Progenitor cell of endocrine pancreas (in vitro differentiated cells): ENCODE measurements around the gene LCMT1. TPM values are rescaled to one million over a fixed set of nuclear protein-coding genes. Genes with fewer than 3 reads are reported as not detected.
"Not testable (repeated sequence)": the region's sequence is repeated elsewhere in the genome, so short reads cannot be mapped to it uniquely, and the experiment has no call there.

Source experiments
- DNase-seq: peaks from one replicate; pipeline ENCODE4 v3.0.0; 2021; ENCODE audit warnings: low spot score; ENCODE audit not compliant: unreplicated experiment
- H3K27ac Mint-ChIP-seq: 2 replicates; pipeline ENCODE4 v1.8.0; 2021; ENCODE audit warnings: mild to moderate bottlenecking, moderate library complexity, mixed read lengths
- H3K27me3 Mint-ChIP-seq: 2 replicates; pipeline ENCODE4 v1.8.0; 2021; ENCODE audit warnings: mixed read lengths
- H3K36me3 Mint-ChIP-seq: 2 replicates; pipeline ENCODE4 v1.8.0; 2022; ENCODE audit warnings: mixed read lengths; ENCODE audit not compliant: insufficient read depth
- H3K4me1 Mint-ChIP-seq: 2 replicates; pipeline ENCODE4 v1.8.0; 2021; ENCODE audit warnings: low read depth, mixed read lengths
- H3K4me3 Mint-ChIP-seq: 2 replicates; pipeline ENCODE4 v1.8.0; 2021; ENCODE audit warnings: low read depth, mild to moderate bottlenecking, moderate library complexity, mixed read lengths
- H3K9me3 Mint-ChIP-seq: 2 replicates; pipeline ENCODE4 v1.8.0; 2021; ENCODE audit warnings: low read depth, mixed read lengths
- long read RNA-seq: library from polyadenylated mRNA; unstranded; transcript quantifications from one replicate; pipeline ENCODE4 v2.0.0, GENCODE V29; 2020
- total RNA-seq: library from RNA; stranded (reverse); gene quantifications from 2 replicates; pipeline ENCODE4 v1.2.1, GENCODE V29; 2021
- TF ChIP-seq, protein P1 (sequence below): fragments of 200-600 bp; sonication (generic); IDR thresholded peaks from one replicate; pipeline ENCODE4 v1.5.0; 2021; ENCODE audit warnings: antibody characterized with exemption, mild to moderate bottlenecking; ENCODE audit not compliant: unreplicated experiment

LCMT1 gene
- 71.8 and 74.7 TPM in 2 replicates for total RNA-seq
- long read RNA-seq, transcript LCMT1-201 (12 exons, 1,529 nt), result minor isoform, 28 of 175 reads
- long read RNA-seq, transcript LCMT1-203 (11 exons, 1,368 nt), result major isoform, 124 of 175 reads
- long read RNA-seq, partial matches to known transcripts, result 1 of 175 reads
- long read RNA-seq, other reads (novel, unspliced or antisense), result 19 of 175 reads

DNA sequence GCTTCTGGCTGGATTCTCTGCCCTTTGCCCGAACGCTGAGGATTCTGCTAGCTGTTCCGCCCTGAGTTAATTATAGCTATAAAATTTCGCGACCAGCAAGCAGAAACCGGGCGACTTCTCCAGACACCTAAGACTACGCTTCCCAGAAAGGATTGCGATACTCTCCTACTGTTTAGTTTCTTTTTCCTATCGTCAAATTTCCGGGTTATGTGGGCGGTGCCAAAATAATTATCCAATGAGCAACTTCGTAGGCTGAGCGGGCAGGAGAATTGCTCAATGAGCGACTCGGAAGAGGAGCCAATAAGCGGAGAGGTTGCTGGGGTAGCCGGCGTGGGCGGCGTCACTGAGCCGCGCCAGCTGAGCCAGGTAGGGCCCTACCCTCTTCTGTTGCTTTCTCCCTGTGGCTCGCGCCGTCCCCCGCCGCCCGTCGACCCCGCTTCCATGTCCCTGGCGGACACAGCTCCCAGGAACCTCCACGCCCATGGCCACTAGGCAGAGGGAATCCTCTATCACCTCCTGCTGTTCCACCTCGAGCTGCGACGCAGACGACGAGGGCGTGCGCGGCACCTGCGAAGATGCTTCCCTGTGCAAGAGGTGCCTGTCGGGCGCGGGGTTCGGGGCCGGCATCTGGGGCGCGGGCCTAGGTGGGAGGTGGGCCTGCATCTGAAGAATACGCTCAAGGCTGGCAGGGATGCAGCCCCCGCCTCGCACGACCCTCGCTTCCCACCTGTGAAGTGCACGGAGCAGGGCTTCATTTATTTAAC lies at the start of gene LCMT1:
Gene LCMT1, plus strand, starts transcription at position 340 of the 764 bp plus-strand sequence. Its CDS starts 142 bp downstream, at position 482.
- H3K4me3 Mint-ChIP-seq, result peak within 1 kb of the TSS; percentile 92

DNA sequence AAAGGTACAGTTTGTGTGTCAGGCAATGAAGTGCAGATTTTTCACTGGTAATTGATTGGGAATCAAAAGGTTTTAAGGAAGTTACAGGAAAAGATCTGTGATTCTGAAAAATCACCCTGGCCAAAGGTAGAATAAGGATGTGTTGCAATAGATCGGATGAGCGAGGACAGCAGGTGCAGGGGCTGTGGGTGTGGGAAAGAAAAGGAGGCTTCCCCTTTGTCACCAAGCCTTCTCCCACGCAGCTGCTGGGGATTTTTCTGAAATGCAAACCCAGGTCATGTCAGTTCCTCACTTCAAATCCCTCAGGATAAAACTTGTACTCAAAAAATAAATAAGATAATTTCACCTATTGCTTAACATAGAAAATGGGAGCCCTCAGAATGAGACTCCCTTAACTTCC lies 48.4 kb upstream of the LCMT1 start:
- H3K27ac Mint-ChIP-seq, result no peak overlapping the region
- H3K36me3 Mint-ChIP-seq, result no peaks in the 10 kb centered on the region
- no peak for DNase-seq
- H3K27me3 Mint-ChIP-seq, result no peaks in the 10 kb centered on the region
- no peaks in the 10 kb centered on the region for H3K9me3 Mint-ChIP-seq
- TF ChIP-seq, protein P1, sequence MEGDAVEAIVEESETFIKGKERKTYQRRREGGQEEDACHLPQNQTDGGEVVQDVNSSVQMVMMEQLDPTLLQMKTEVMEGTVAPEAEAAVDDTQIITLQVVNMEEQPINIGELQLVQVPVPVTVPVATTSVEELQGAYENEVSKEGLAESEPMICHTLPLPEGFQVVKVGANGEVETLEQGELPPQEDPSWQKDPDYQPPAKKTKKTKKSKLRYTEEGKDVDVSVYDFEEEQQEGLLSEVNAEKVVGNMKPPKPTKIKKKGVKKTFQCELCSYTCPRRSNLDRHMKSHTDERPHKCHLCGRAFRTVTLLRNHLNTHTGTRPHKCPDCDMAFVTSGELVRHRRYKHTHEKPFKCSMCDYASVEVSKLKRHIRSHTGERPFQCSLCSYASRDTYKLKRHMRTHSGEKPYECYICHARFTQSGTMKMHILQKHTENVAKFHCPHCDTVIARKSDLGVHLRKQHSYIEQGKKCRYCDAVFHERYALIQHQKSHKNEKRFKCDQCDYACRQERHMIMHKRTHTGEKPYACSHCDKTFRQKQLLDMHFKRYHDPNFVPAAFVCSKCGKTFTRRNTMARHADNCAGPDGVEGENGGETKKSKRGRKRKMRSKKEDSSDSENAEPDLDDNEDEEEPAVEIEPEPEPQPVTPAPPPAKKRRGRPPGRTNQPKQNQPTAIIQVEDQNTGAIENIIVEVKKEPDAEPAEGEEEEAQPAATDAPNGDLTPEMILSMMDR, result no peak
- peaks cover 8% of the 10 kb centered on the region for H3K4me1 Mint-ChIP-seq
- no peak overlapping the region for H3K4me3 Mint-ChIP-seq

More for the DNA sequence above, at the start of gene LCMT1:
- peaks cover 2% of the 10 kb centered on the region for H3K27me3 Mint-ChIP-seq
- no peaks in the 10 kb centered on the region for H3K9me3 Mint-ChIP-seq
- H3K27ac Mint-ChIP-seq, result peak within 1 kb of the TSS; percentile 97
- peak; percentile 77 for DNase-seq
- TF ChIP-seq, protein P1, result no peak
- peaks cover 6% of the 10 kb centered on the region for H3K36me3 Mint-ChIP-seq
- H3K4me1 Mint-ChIP-seq, result peaks cover 25% of the 10 kb centered on the region

DNA sequence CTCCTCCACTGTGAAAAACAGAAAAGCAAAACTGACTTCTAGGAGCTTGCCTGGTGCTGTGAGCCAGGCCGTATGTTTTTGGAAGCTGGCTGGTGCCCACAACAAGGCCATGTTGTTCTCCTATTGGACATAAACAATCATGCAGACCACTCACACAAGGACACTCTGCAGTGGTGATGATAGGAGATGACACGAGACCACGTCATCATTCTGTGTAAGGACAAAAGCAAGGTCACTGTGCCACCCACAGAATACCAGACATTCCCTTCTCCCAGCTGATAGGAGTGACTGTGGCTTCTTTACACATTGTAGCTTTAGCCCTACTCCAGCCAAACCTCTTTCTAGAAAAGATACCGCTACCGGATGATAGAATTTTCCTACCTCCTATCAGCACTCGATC lies 47.7 kb upstream of the LCMT1 start:
- H3K27me3 Mint-ChIP-seq, result no peaks in the 10 kb centered on the region
- H3K9me3 Mint-ChIP-seq, result no peaks in the 10 kb centered on the region
- TF ChIP-seq, protein P1, result no peak
- no peak overlapping the region for H3K4me3 Mint-ChIP-seq
- no peak for DNase-seq
- H3K4me1 Mint-ChIP-seq, result peaks cover 8% of the 10 kb centered on the region
- H3K27ac Mint-ChIP-seq, result no peak overlapping the region
- H3K36me3 Mint-ChIP-seq, result no peaks in the 10 kb centered on the region

DNA sequence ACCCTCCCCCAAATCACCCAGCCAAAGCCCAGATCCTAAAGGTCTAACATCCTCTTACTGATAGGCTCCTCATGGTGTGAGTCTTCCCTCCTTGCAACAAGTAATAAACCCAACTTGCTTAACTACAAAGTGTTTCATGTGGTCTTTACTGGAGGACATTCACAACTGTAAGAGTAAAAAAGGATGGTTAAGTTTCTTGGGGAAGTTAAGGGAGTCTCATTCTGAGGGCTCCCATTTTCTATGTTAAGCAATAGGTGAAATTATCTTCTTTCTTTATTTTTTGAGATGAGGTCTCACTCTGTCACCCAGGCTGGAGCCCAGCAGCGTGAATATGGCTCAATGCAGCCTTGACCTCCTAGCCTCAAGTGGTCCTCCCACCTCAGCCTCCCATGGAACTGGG lies 47.3 kb upstream of the LCMT1 start:
- not testable (repeated sequence) for H3K4me1 Mint-ChIP-seq, H3K4me3 Mint-ChIP-seq, H3K9me3 Mint-ChIP-seq, H3K36me3 Mint-ChIP-seq, H3K27me3 Mint-ChIP-seq, H3K27ac Mint-ChIP-seq, DNase-seq

DNA sequence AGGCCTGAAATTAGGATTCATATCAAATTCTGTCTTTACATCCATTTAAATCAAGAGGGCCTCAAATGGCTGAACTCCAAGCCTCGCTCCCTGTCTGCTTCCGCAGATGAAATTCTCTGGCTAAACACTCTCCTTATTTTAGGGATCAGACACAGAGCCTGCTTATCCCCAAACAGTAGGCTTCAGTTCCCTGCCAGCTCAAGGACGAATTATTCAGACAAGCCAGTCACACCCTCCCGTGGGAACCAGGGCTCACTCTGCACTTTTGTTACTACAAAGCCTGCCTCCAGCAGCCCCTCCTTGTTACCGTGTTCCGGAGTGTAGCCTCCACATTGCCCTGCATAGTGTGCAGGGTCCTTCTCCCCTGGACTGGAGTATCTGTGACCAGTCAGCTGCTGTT lies 46.6 kb upstream of the LCMT1 start:
- TF ChIP-seq, protein P1, result no peak
- Mint-ChIP-seq H3K4me3 (no peak overlapping the region), H3K27me3 (peaks cover 3% of the 10 kb centered on the region), H3K4me1 (peaks cover 8% of the 10 kb centered on the region), H3K36me3 (no peaks in the 10 kb centered on the region), H3K27ac (no peak overlapping the region), H3K9me3 (no peaks in the 10 kb centered on the region)
- DNase-seq, result no peak

DNA sequence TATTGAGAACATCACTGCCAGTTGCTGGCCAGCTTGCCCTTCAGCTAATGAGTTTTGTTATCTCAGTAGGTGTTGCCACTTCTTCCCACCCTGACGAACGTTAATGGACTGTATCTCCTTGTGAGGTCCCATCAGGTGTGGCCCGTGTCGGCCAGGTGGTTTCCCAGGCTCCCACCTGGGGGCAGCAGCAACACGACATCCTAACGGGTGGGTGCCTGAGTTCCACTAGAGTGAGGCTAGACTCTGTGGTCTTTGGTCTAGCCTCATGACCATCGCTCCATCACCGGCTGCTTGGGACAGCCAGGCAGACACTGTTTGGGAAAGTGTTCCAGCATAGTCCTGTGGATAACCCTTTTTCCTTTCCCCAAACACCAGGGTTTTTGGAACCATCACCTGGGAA lies 45.6 kb upstream of the LCMT1 start:
- DNase-seq, result no peak
- Mint-ChIP-seq H3K27ac (no peak overlapping the region), H3K9me3 (no peaks in the 10 kb centered on the region), H3K27me3 (peaks cover 4% of the 10 kb centered on the region), H3K36me3 (no peaks in the 10 kb centered on the region), H3K4me3 (peak overlapping the region; percentile 83), H3K4me1 (peaks cover 8% of the 10 kb centered on the region)
- TF ChIP-seq, protein P1, result no peak
